Activated T-helper 1 cell treated with Interleukin-2 at 50 U/mL for 16 hours (primary cell): ENCODE data around the gene MKI67.

Experiments used
- DNase-seq: peaks from one replicate; pipeline ENCODE4 v3.0.0-alpha.2; 2020; ENCODE audit warnings: low read depth

Gene MKI67

GRCh38 chr10:128084364-128084763 is 41.9 kb downstream of the MKI67 start:
- no peak for DNase-seq

DNA sequence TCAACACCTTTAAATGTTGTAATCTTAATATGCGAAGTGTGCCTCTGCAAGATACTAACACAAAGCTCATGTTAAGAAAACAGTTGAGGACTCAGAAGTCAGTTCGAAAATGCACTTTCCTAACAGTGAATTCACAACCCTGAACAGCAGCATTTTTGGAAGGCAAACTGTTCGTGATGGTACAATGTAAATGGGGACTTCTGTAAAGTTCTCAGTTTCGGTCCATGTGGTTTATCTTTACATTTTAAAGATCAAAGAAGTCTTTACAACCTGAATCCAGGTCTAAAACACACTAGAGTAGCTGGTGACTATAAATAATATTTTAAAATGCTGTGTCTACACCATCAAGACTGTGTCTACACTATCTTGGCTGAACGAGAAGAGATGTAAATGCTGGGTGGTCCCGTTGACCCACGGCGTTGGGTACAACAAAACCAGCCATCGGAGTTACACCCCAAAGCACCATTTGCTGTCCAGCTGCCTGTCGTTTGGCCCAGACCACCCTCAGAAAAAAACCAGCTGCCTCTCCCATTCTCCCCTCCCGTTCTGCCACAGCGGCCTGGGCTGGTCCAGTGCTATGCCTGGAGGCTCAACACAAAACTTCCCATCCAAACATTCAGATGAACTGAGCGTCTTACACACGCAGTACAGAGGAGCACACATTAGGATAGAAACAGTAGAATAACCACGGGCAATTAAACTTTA is 42.9 kb downstream of the MKI67 start:
- no peak for DNase-seq

DNA sequence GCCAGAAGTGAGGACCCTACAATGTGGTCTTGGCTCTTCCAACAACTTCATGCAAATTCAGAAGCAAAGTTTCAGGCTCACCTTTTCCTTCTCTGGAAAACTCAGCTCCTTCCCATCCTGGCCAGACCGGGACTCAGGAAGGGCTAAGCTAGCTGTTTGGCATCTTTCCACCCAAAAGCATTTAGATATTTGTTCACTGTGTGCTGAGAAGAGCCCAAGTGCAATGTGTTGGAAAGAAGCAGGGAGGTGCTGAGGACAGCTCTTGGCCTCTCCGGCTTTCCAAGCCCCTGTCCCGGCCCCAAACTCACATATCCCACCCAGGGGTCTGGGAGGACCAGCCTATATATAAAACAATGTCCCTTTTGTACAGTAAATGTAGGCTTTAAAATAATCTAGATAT is 44.5 kb downstream of the MKI67 start:
- DNase-seq: no peak

DNA sequence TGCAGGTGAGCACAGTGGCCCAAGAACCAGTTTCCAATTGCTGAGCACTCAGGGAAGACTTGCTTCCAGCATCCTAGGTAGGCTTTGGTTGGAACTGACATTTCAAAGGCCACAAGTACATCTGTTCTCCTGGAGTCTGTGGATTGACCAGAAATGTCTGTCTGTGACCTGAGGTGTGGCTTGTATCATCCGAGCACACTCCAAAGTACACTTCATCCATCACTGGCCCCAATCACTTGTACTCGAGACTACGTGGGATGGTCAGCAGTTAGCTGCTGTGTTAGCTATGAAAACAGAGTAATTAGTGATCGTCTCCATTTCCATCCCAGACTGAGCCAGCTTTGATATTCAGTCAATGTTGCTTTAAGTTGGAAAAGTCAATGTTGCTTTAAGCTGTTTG is 45.0 kb downstream of the MKI67 start:
- DNase-seq: no peak

DNA sequence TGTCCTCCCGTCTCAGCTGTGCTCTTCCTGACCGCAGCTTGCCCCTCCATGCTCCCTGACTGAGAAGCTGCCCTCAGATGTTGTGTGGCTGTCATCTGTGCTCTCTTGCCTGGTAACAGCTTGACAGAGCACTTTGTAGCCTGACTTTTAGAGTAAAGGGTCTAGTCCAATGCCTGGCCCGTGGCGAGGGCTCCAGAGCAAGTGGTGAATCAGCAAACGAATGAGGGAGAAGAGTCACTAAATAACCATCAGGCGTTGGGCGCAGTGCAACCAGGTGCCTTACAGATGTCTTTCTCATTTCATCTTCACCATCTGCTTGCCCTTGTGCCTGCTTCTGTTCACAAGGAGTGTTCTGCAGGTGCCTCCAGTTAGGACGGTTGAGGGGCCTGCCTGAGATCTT is 45.6 kb downstream of the MKI67 start:
- DNase-seq: no peak

GRCh38 chr10:128080231-128080630 is 46.0 kb downstream of the MKI67 start:
- DNase-seq: no peak

GRCh38 chr10:128078136-128078969 is 47.9 kb downstream of the MKI67 start:
- no peak for DNase-seq

DNA sequence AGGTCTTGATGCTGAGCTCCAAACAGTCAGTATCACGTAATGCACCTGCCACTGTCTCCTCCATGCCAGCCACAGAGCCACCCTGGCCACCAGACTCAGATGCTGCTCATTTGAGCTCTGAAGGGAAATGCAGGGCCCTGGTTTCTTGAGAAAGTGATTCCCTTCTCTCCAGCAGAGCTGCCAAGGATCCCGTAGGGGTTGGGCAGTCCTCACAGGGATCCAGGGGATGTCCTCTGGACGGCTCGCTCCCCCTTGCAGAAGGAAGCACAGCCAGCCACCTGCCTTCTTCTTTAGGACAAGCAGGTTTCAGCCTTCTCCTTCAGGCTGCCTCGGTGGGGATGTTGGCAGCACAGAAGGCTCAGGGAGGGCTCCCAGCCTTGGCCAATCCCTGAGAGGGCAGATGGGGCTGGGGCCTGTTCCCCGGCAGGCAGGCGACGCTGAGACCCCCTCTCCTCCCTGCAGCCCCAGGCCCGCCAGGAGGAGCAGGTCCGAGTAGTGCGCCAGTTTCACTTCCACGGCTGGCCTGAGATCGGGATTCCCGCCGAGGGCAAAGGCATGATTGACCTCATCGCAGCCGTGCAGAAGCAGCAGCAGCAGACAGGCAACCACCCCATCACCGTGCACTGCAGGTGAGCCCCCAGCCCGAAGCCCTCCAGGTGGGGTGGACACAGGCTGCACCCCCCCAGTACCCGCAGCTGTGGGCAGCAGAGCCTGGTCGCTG is 48.9 kb downstream of the MKI67 start:
- no peak for DNase-seq

GRCh38 chr10:128074589-128074988 is 51.6 kb downstream of the MKI67 start:
- DNase-seq: no peak

DNA sequence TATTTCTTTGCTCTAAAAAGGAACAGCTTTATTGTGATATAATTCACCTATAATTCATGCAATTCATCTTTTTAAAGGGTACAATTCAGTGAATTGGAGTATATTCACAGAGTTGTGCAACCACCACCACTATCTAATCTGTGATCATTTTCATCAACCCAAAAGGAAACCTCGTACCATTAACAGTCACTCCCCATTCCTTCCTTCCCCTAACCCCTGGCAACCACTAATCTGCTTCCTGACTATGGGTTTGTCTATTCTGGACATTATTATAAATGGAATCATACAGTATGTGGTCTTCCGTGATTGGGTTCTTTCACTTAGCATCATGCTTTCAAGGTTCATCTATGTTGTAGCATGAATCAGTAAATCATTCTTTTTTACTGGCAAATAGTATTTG is 52.3 kb downstream of the MKI67 start:
- DNase-seq: no peak

DNA sequence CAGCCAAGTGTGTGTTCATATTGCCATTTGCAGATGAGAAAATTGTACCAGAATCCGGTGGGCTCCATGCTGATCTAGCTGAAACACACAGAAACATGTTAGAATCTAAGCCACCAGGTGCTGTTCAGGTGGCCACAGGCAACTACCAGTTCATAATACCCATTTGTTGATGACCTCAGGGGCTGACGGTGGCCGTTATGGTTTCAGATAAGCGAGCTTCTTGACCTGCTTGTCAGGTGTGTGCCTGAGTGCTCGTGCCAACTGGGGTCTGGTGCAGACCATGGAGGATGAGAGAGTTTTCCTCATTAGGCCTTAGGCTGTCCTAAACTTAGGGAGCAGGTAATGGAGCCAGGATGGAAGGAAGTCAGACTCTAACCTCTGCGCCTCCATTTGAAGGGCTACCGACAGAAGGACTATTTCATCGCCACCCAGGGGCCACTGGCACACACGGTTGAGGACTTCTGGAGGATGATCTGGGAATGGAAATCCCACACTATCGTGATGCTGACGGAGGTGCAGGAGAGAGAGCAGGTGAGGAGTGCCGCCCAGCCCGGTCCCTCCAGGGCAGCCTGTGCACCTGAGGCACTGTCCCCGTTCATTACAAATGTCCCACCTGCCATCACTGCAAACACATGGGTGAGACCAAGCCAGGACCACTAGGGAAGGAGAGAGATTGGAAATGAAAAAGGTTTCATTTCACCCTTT is 53.1 kb downstream of the MKI67 start:
- DNase-seq: no peak

DNA sequence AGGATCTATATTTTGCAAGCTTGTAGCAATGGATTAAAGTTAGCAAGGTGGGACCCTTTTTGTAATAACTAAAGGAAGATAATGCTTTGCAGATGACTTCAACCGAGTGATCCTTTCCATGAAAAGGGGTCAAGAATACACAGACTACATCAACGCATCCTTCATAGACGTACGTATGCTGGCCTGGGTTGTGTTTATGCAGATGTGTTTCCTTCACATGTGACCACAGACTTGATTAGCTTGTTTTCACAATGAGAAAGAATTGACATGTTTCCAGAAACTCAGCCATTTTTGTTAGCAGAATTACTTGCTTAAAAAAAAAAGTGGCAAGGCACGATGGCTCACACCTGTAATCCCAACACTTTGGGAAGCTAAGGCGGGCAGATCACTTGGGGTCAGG is 54.2 kb downstream of the MKI67 start:
- no peak for DNase-seq

- DNase-seq: no peak
Observed at GRCh38 chr10:128071417-128071782, 54.8 kb downstream of the MKI67 start.

- no peak for DNase-seq
Observed at GRCh38 chr10:128070721-128071416, 55.4 kb downstream of the MKI67 start.

DNA sequence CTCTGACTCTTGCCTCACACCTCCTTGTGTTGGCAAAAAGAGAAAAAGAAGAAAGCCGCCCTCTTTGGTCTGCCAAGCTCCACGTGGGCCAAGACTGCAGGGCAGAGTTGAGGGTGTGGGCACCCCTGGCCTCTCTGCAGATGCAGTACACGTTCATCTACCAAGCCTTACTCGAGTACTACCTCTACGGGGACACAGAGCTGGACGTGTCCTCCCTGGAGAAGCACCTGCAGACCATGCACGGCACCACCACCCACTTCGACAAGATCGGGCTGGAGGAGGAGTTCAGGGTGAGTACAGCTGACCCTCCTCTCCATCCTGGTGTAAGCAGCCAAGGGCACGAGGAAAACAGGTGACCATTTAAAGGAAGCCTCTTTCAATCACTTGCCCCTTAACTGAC is 56.1 kb downstream of the MKI67 start:
- no peak for DNase-seq

- peak; percentile 66 for DNase-seq
Observed at GRCh38 chr10:128069351-128070051, 56.7 kb downstream of the MKI67 start.

- no peak for DNase-seq
Observed at GRCh38 chr10:128068398-128069285, 57.6 kb downstream of the MKI67 start.

GRCh38 chr10:128067691-128068397 is 58.4 kb downstream of the MKI67 start:
- DNase-seq: no peak

DNA sequence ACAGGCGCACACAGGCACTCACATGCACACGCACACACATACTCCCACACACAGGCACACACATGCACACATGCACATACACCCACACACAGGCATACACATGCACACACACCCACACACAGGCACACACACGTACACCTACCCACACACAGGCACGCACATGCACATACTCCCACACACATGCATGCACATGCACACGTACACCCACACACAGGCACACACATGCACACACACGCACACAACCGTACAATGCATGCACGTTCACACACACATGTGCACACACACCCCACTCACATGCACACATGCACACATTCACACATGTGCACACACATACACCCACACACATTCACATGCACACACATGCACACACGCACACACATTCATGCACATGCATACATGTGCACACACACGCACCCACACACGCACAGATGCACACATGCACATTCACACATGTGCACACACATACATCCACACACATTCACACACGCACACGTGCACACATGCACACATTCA is 59.3 kb downstream of the MKI67 start:
- no peak for DNase-seq
